WTC11 (cell line): Measurements from ENCODE around the gene ADGRV1.

ENCODE experiments used
- AFF4 ChIP-seq: sonication (generic); formaldehyde crosslinking; IDR thresholded peaks from 2 replicates; pipeline ENCODE4 v1.8.1; 2023; ENCODE audit warnings: mild to moderate bottlenecking, missing genetic modification reagents, borderline replicate concordance
- ATF6 ChIP-seq: sonication (generic); formaldehyde crosslinking; IDR thresholded peaks from 2 replicates; pipeline ENCODE4 v1.8.1; 2023; ENCODE audit warnings: mild to moderate bottlenecking, missing genetic modification reagents
- CREB1 ChIP-seq: sonication (generic); formaldehyde crosslinking; IDR thresholded peaks from 2 replicates; pipeline ENCODE4 v1.8.0; 2023; ENCODE audit warnings: mild to moderate bottlenecking, missing genetic modification reagents
- CTCF ChIP-seq: fragments of 200-600 bp; IDR thresholded peaks from 2 replicates; pipeline ENCODE4 v1.8.0; 2022; ENCODE audit warnings: antibody characterized with exemption
- ESRRA ChIP-seq: sonication (generic); formaldehyde crosslinking; IDR thresholded peaks from 2 replicates; pipeline ENCODE4 v1.8.1; 2022; ENCODE audit warnings: mild to moderate bottlenecking, missing genetic modification reagents, borderline replicate concordance
- HMGXB4 ChIP-seq: sonication (generic); formaldehyde crosslinking; IDR thresholded peaks from 2 replicates; pipeline ENCODE4 v1.8.1; 2023; ENCODE audit warnings: mild to moderate bottlenecking, moderate library complexity, missing genetic modification reagents
- MAX ChIP-seq: sonication (generic); formaldehyde crosslinking; IDR thresholded peaks from 2 replicates; pipeline ENCODE4 v1.8.0; 2022; ENCODE audit warnings: mild to moderate bottlenecking, missing genetic modification reagents
- TCF7 ChIP-seq: sonication (generic); formaldehyde crosslinking; IDR thresholded peaks from 2 replicates; pipeline ENCODE4 v1.8.0; 2022; ENCODE audit warnings: mild to moderate bottlenecking, low read depth, missing genetic modification reagents, moderate library complexity
- USF2 ChIP-seq: sonication (generic); formaldehyde crosslinking; IDR thresholded peaks from 2 replicates; pipeline ENCODE4 v1.8.1; 2023; ENCODE audit warnings: mild to moderate bottlenecking, missing genetic modification reagents, moderate library complexity
- ZNF232 ChIP-seq: sonication (generic); formaldehyde crosslinking; IDR thresholded peaks from 2 replicates; pipeline ENCODE4 v1.8.0; 2022; ENCODE audit warnings: mild to moderate bottlenecking, missing genetic modification reagents

- TF ChIP-seq CTCF (no peak), TCF7 (CRISPR knock-in tag) (no peak), AFF4 (CRISPR knock-in tag) (no peak), ZNF232 (CRISPR knock-in tag) (no peak), USF2 (CRISPR knock-in tag) (no peak), CREB1 (CRISPR knock-in tag) (no peak), HMGXB4 (CRISPR knock-in tag) (no peak), ATF6 (CRISPR knock-in tag) (no peak), MAX (CRISPR knock-in tag) (no peak), ESRRA (CRISPR knock-in tag) (no peak)
Observed at GRCh38 chr5:90934738-90935137, 376.1 kb downstream of the ADGRV1 start.
